Heart left ventricle (tissue), 13 donors: ENCODE results near the gene PGF.

ENCODE experiments used
- POLR2A ChIP-seq, 2 donors: fragments of 450-650 bp; IDR thresholded peaks; one replicate each; pipeline ENCODE4 v1.6.1; 2017; ENCODE audit warnings: antibody characterized with exemption in 2 of 2, mild to moderate bottlenecking in 2 of 2, moderate library complexity in 2 of 2
- TF ChIP-seq, protein P1 (sequence below), 12 donors: fragments of 200-600 bp; sonication (generic) in 4 of 12; IDR thresholded peaks; one replicate each; pipeline versions ENCODE4 v1.5.0 to v1.8.0; 2018 to 2022; ENCODE audit warnings: antibody characterized with exemption in 12 of 12, mild to moderate bottlenecking in 5 of 12
- donor health status: ischemic (EF 13 %, LVEDD 7.1; RV severe dilation, severe dysfunction).
- donor health status: DM: no; HTN: yes; CAD: no.
- donor health status: DM: no; HTN: no; CAD: no.
- donor health status: ischemic (EF 25% LVEDD 6.9; RV normal size, moderate dysfunction).
- donor health status: ischemic (EF 25% LVEDD 5.7; RV mildly dilated, moderate dysfunction).
- donor health status: ischemic (EF 35%, LVEDD 5.7; RV mildly dilated, moderate dysfunction).
- donor health status: nonischemic (EF 11% LVEDD 7.7; RV severe dilation, severe dysfunction).
- donor health status: DM: yes; HTN: yes; CAD: no.
- donor health status: PGD.
- donor health status: ischemic (EF 29% LVEDD 5.4; RV normal size, mild dysfunction).
- donor health status: nonischemic (EF 23%, LVEDD 6.1; RV moderate dilation, normal function).

DNA sequence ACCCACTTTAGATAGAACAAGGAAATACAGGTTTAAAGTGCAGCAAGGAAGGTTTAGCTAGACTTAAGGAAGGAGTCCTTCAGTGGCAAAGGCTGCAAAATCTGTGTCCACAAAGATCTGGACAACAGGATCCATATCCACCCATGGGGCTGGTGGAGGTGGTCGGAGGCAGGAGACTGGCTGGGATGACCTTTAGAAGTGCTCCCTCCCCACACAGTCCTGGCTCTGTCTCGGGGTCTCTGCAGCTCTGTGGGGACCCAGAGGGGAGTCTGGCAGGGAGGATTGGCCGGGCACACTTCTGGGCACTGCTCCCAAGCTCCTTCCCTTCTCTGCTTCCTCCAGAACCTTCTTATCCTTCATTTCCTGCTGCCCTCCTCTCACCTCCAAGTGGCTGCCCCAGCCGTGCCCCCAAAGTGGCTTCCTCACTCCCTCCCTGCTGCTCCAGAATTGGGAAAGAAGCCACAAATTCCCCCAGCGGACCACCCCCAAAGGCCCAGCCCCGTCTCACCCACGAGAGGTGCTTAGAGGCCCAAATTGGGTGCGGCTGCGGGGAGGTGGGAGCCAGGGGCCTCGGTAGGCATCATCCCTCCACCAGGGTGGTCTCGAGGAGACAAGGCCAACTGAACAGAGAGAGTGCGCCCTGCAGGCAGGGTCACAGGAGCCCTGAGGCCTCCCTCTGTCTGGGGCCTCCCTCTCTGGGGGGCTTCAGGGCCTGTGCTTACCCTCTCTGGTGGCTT lies 21.9 kb upstream of the PGF start:
- TF ChIP-seq, protein P1, sequence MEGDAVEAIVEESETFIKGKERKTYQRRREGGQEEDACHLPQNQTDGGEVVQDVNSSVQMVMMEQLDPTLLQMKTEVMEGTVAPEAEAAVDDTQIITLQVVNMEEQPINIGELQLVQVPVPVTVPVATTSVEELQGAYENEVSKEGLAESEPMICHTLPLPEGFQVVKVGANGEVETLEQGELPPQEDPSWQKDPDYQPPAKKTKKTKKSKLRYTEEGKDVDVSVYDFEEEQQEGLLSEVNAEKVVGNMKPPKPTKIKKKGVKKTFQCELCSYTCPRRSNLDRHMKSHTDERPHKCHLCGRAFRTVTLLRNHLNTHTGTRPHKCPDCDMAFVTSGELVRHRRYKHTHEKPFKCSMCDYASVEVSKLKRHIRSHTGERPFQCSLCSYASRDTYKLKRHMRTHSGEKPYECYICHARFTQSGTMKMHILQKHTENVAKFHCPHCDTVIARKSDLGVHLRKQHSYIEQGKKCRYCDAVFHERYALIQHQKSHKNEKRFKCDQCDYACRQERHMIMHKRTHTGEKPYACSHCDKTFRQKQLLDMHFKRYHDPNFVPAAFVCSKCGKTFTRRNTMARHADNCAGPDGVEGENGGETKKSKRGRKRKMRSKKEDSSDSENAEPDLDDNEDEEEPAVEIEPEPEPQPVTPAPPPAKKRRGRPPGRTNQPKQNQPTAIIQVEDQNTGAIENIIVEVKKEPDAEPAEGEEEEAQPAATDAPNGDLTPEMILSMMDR (IDR thresholded peaks at IDR 0.05), result no peak
- TF ChIP-seq POLR2A (IDR thresholded peaks at IDR 0.05), result no peak
